Upper lobe of right lung (tissue), 1 donor: ENCODE measurements around the gene FXYD2. TPM values are rescaled to one million over a fixed set of nuclear protein-coding genes. Genes with fewer than 3 reads are reported as not detected.

Experiments used
- ATAC-seq: fragments of 200-7000 bp; cut with Tn5 transposase; one replicate; pipeline ENCODE4 v1.9.1; 2020; ENCODE audit warnings: mild to moderate bottlenecking, moderate library complexity
- DNase-seq: peaks from one replicate; pipeline ENCODE4 v3.0.0-alpha.2; 2020
- H3K27ac ChIP-seq: fragments of 200-600 bp; one replicate; pipeline ENCODE4 v1.8.0; 2022
- H3K27me3 ChIP-seq: fragments of 200-600 bp; one replicate; pipeline ENCODE4 v1.8.0; 2022; ENCODE audit warnings: mild to moderate bottlenecking
- H3K36me3 ChIP-seq: fragments of 200-600 bp; one replicate; pipeline ENCODE4 v1.8.0; 2022
- H3K4me1 ChIP-seq: fragments of 200-600 bp; one replicate; pipeline ENCODE4 v1.8.0; 2022
- H3K4me3 ChIP-seq: fragments of 200-600 bp; one replicate; pipeline ENCODE4 v1.8.0; 2022; ENCODE audit warnings: mild to moderate bottlenecking
- H3K9me3 ChIP-seq: fragments of 200-600 bp; one replicate; pipeline ENCODE4 v1.8.0; 2022
- intact Hi-C: fragments of 100-400 bp; cut with DNase I; formaldehyde crosslinking; loops from one replicate; pipeline ENCODE4 v1.11.0; 2022
- total RNA-seq: library from RNA; stranded (reverse); fragmentation: NEBNext Ultra II Directional; extraction: Animal tissue kit (Norgen Biotek cat#: 25700); gene quantifications from one replicate; pipeline ENCODE4 v1.2.1, GENCODE V29; 2021
- TF ChIP-seq, protein P1 (sequence below): fragments of 200-600 bp; IDR thresholded peaks from one replicate; pipeline ENCODE4 v1.8.0; 2022; ENCODE audit warnings: antibody characterized with exemption
- donor health status: DM: no; HTN: yes; CAD: no; lungs with severe emphysema.

The FXYD2 gene
- total RNA-seq, 1 donor from 2014 or later = 3.6 TPM

DNA sequence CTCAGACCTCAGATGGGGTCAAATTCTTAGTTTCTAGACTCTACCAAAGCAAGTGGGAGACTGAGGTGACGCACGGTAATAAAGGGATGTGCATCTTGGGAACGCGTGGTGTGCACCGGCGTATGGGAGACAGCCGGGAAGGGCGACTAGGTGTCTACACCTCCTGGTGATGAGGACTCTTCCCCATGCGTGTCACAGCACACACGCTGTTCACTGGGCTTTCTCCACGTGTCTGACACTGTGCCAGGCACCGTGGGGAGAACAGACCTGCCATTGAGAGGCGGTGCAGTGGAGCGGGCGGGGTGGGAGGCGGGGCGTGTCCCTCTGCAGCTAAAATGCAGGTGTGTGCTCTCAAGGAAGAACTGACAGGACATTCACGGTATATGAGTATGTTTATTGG, 46.6 kb upstream of the FXYD2 start:
- TF ChIP-seq, protein P1, sequence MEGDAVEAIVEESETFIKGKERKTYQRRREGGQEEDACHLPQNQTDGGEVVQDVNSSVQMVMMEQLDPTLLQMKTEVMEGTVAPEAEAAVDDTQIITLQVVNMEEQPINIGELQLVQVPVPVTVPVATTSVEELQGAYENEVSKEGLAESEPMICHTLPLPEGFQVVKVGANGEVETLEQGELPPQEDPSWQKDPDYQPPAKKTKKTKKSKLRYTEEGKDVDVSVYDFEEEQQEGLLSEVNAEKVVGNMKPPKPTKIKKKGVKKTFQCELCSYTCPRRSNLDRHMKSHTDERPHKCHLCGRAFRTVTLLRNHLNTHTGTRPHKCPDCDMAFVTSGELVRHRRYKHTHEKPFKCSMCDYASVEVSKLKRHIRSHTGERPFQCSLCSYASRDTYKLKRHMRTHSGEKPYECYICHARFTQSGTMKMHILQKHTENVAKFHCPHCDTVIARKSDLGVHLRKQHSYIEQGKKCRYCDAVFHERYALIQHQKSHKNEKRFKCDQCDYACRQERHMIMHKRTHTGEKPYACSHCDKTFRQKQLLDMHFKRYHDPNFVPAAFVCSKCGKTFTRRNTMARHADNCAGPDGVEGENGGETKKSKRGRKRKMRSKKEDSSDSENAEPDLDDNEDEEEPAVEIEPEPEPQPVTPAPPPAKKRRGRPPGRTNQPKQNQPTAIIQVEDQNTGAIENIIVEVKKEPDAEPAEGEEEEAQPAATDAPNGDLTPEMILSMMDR = no peak
- H3K36me3 ChIP-seq = no peaks in the 10 kb centered on the region
- H3K9me3 ChIP-seq = no peaks in the 10 kb centered on the region
- H3K27me3 ChIP-seq = peaks cover 24% of the 10 kb centered on the region
- DNase-seq (no peak), ATAC-seq (no peak)
- intact Hi-C loops = no loop called here
- H3K27ac ChIP-seq = no peak overlapping the region
- peaks cover 31% of the 10 kb centered on the region for H3K4me1 ChIP-seq
- no peak overlapping the region for H3K4me3 ChIP-seq

DNA sequence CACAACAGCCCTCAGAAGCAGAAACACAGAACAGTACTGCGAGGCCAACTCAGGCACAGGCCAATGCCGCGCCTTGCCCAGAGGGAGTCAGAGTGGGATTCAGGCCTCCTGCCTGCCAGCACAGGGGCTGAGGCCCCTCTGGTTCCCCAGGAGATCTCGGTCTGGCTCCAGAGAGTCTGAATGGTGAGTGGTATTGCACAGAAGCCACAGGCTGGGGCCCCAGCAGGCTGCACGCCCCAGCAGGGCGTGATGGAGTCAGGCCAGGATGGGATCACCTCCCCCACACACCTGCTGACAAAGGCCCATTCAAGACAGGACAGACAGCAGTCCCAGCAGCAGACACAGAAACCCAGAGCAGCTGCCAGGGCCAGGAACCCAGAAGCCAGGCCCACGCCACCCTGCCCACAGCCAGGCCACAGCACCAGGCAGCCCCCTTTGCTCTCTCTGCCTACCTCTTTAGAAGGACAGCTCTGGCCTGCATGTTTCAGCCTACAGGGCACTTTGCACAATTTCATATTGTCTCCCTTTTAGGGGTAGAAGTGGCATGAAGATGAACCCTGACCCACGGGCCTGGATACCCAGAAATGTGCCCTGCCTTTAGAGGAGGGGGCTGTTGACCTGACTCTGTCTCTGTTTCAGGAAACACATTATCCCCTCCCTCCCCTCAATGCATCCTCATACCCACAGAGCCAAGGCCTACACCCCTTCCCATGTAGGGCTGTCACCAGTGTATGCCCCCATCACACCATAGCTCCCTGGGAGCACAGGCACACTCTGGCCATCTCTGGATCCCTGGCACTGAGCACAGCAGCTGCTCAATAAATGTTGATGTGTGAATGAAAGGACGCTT, 45.8 kb upstream of the FXYD2 start:
- Histone ChIP-seq H3K4me1 (peaks cover 24% of the 10 kb centered on the region), H3K36me3 (no peaks in the 10 kb centered on the region), H3K27ac (no peak overlapping the region), H3K9me3 (no peaks in the 10 kb centered on the region), H3K27me3 (peaks cover 15% of the 10 kb centered on the region), H3K4me3 (no peak overlapping the region)
- ATAC-seq (no peak), DNase-seq (no peak)
- TF ChIP-seq, protein P1 = no peak
- intact Hi-C loops = no loop called here

DNA sequence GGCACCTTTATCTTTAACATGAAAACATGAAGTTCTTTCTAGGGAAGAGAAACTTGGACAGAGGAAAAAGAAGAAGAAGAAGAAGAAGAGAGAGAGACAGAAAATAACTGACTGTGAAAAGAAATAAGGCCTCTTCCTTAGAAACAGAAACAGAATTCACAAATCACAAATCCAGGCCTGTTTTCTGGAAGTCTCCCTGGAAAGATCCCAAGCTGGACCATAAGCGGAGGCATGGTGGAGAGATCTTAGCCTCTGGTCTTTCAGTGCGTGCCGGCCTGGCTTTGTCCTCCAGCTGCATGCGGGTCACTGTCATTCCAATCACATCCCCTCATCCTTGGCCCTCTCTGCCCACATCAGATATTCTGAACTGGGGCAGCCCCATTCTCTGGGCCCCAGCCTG, 45.1 kb upstream of the FXYD2 start:
- H3K4me3 ChIP-seq = no peak overlapping the region
- DNase-seq = no peak
- intact Hi-C loops = no loop called here
- TF ChIP-seq, protein P1 = no peak
- no peaks in the 10 kb centered on the region for H3K9me3 ChIP-seq
- peaks cover 8% of the 10 kb centered on the region for H3K27me3 ChIP-seq
- no peak for ATAC-seq
- H3K36me3 ChIP-seq = no peaks in the 10 kb centered on the region
- H3K27ac ChIP-seq = no peak overlapping the region
- peaks cover 21% of the 10 kb centered on the region for H3K4me1 ChIP-seq

DNA sequence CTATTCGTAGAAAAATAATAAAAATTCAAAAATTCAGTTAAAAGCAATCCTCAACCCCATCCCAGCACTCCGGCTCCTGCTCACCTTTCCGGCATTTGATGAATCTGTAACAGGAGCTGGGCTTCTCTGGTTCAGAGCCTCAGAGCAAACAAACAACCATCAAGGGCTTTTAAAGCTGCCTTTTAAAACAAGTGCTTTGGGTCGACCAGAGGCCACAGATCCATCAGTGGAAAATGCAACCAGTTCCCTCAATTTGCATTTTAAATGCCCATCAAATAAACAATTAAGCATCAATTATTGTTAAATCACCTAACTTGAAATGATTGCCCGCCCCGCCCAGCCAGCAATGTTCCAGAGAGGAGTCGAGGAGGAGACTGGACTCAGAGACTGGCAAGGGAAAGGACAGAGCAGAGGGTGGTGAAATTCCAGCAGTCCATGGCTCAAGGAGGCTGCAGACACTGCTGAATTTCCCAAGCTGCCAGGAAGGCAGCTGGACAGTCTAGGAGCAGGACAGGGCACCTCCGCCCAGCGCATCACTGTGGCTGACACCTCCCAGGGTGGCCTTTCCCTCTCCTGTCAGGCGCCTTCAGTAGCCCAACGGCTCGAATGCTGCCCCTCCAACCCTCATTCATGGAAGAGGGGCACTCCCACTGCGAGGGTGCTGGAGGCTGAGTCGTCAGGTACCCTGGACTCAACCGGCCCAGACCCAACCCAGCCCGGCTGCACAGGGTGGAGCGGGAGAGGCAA, 44.4 kb upstream of the FXYD2 start:
- TF ChIP-seq, protein P1 = no peak
- peaks cover 17% of the 10 kb centered on the region for H3K4me1 ChIP-seq
- H3K9me3 ChIP-seq = no peaks in the 10 kb centered on the region
- no peaks in the 10 kb centered on the region for H3K36me3 ChIP-seq
- no peak overlapping the region for H3K27ac ChIP-seq
- ATAC-seq (peak; percentile 13), DNase-seq (no peak)
- H3K4me3 ChIP-seq = no peak overlapping the region
- H3K27me3 ChIP-seq = peaks cover 3% of the 10 kb centered on the region
- intact Hi-C loops = no loop called here

DNA sequence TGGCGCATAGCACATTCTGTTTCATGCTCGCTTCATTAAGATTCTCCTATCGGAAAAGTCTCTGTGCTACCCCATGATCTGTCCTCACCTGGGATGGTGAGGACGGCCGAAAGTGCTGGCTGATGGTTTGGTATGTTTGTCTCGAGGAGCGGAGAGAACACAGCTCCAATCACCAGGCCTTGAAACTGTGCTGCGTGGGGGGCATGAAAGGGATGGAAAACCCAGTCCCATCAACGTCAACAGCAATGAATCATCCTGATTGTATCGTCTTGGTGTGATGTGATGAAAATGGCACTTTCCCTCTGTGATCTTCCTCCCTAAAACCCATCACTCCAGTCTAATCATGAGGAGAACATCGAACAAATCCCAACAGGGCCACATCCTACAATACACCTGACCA, 43.5 kb upstream of the FXYD2 start:
- Histone ChIP-seq H3K36me3 (no peaks in the 10 kb centered on the region), H3K9me3 (no peaks in the 10 kb centered on the region), H3K27ac (no peak overlapping the region), H3K4me1 (peaks cover 12% of the 10 kb centered on the region), H3K4me3 (no peak overlapping the region), H3K27me3 (no peaks in the 10 kb centered on the region)
- ATAC-seq (no peak), DNase-seq (no peak)
- intact Hi-C loops = no loop called here
- TF ChIP-seq, protein P1 = no peak
